Natural killer cell (primary cell): ENCODE results near the gene PCDHGB7. TPM values are rescaled to one million over a fixed set of nuclear protein-coding genes. Genes with fewer than 3 reads are reported as not detected.

Experiments
- ATAC-seq, 3 donors: fragments of 150-1000 bp in 2 of 3; fragments of 200-7000 bp in 1 of 3; cut with Tn5 transposase; 1 replicate in 1 of 3; 2 replicates in 2 of 3; pipeline ENCODE4 v1.10.0; 2021; ENCODE audit warnings: mild to moderate bottlenecking in 2 of 3, moderate library complexity in 2 of 3
- DNase-seq, 2 donors: peaks; one replicate each; pipeline versions ENCODE4 v3.0.0 to v3.0.0-alpha.2; 2013 to 2021; ENCODE audit warnings: mixed read lengths in 1 of 2
- H3K27ac ChIP-seq: one replicate; pipeline ENCODE4 v1.5.1; 2013; ENCODE audit warnings: mild to moderate bottlenecking, low read length
- H3K27me3 ChIP-seq: one replicate; pipeline ENCODE4 v1.6.1; 2013; ENCODE audit warnings: low read length; ENCODE audit not compliant: control insufficient read depth, insufficient read depth
- H3K36me3 ChIP-seq: one replicate; pipeline ENCODE4 v1.6.1; 2013; ENCODE audit warnings: low read length; ENCODE audit not compliant: control insufficient read depth, insufficient read depth
- H3K4me1 ChIP-seq: one replicate; pipeline ENCODE4 v1.6.1; 2013; ENCODE audit warnings: low read length; ENCODE audit not compliant: control insufficient read depth, insufficient read depth
- H3K4me3 ChIP-seq: one replicate; pipeline ENCODE4 v1.5.1; 2013; ENCODE audit warnings: low read length
- H3K9me3 ChIP-seq: one replicate; pipeline ENCODE4 v1.6.1; 2013; ENCODE audit warnings: low read length; ENCODE audit not compliant: control insufficient read depth, insufficient read depth
- H3K27ac Mint-ChIP-seq, 2 donors: one replicate each; pipeline ENCODE4 v1.8.0; 2022; ENCODE audit warnings: mild to moderate bottlenecking in 2 of 2, mixed read lengths in 2 of 2, moderate library complexity in 1 of 2
- H3K27me3 Mint-ChIP-seq, 2 donors: one replicate each; pipeline ENCODE4 v1.8.0; 2022; ENCODE audit warnings: low read depth in 2 of 2, mixed read lengths in 2 of 2
- H3K36me3 Mint-ChIP-seq: one replicate; pipeline ENCODE4 v1.8.0; 2022; ENCODE audit warnings: mixed read lengths
- H3K4me1 Mint-ChIP-seq, 2 donors: one replicate each; pipeline ENCODE4 v1.8.0; 2022; ENCODE audit warnings: mixed read lengths in 2 of 2
- H3K4me3 Mint-ChIP-seq: one replicate; pipeline ENCODE4 v1.8.0; 2022; ENCODE audit warnings: mild to moderate bottlenecking, moderate library complexity, mixed read lengths
- H3K9me3 Mint-ChIP-seq, 2 donors: one replicate each; pipeline ENCODE4 v1.8.0; 2022; ENCODE audit warnings: mixed read lengths in 2 of 2
- CTCF ChIP-seq: fragments of 200-600 bp; IDR thresholded peaks from one replicate; pipeline ENCODE4 v1.8.0; 2022; ENCODE audit warnings: antibody characterized with exemption
- WGBS: methylation state at CpG from one replicate; pipeline ENCODE4 v1.1.7; 2013; ENCODE audit warnings: missing lambda C conversion rate; ENCODE audit not compliant: insufficient coverage; 5-methylcytosine and 5-hydroxymethylcytosine counted together
- intact Hi-C: fragments of 100-400 bp; cut with micrococcal nuclease; formaldehyde crosslinking; loops from one replicate; pipeline ENCODE4 v1.14.2; 2022
- total RNA-seq, 4 donors: library from RNA; stranded (reverse); fragments of 120-200 nt in 1 of 4; gene quantifications; one replicate each; pipeline versions ENCODE4 v1.2.3 to v1.2.4, GENCODE V29; 2013 to 2022

The PCDHGB7 gene
- total RNA-seq, 3 donors from 2014 or later (not counting 1 experiment from before 2014, with no cell fraction given): 0.68 to 1.6 (median 1.2) TPM

- Histone ChIP-seq H3K27me3 (peaks cover 53% of the 10 kb centered on the region), H3K36me3 (no peaks in the 10 kb centered on the region), H3K9me3 (peaks cover 24% of the 10 kb centered on the region), H3K4me1 (peaks cover 15% of the 10 kb centered on the region), H3K4me3 (no peak overlapping the region), H3K27ac (no peak overlapping the region)
- Mint-ChIP-seq H3K36me3 (peaks cover 9% of the 10 kb centered on the region), H3K4me3 (no peak overlapping the region), H3K9me3 (peaks cover 3 to 14% of the 10 kb centered on the region in 2 donors), H3K4me1 (peaks cover 8 to 16% of the 10 kb centered on the region in 2 donors), H3K27me3 (peaks cover 27 to 38% of the 10 kb centered on the region in 2 donors), H3K27ac (no peak overlapping the region)
- DNase-seq (no peak), ATAC-seq (no peak)
- WGBS: 71% methylated on average over 2 of the region's 2 CpGs
- TF ChIP-seq CTCF: no peak
- intact Hi-C loops: no loop called here
Measured at GRCh38 chr5:141434006-141434405, 16.5 kb downstream of the PCDHGB7 start.

GRCh38 chr5:141437221-141437620 is 19.7 kb downstream of the PCDHGB7 start:
- no peak overlapping the region for H3K4me3 Mint-ChIP-seq
- no peaks in the 10 kb centered on the region for H3K36me3 ChIP-seq

DNA sequence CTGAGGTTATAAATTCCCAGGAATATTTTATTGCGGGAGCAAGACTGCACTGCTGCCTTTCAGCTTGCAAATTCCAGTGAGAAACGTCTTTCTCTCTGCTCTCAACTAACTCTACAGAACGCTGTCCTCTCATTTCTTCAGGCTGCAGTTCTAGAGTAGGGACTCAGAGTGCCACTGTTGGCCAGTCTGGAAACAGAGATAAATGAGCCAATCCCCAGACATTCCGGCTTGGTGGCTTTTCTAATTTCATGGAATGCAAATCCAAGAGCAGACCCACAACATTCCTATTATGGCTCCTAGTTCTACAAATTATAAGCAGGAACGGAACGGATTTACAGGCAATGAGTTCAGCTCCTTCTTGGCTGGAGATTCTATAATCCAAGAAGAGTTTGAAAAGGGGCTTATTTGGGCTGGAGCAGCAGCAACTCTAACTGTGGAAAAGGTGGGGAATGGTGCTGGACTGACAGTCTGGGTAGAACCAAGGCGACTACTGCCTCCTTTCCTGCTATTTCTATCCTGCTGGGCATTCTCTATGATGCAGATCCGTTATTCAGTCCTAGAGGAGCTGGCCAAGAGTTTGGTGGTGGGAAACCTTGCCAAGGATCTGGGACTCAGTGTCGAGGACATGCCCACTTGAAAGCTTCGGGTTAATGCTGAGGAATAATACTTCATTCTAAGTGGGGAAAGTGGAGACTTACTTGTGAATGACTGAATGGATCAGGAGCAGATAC is 22.1 kb downstream of the PCDHGB7 start:
- H3K27ac ChIP-seq: no peak overlapping the region
- DNase-seq: no peak
- Mint-ChIP-seq H3K27me3 (peaks cover 3 to 12% of the 10 kb centered on the region in 2 donors), H3K4me3 (no peak overlapping the region), H3K4me1 (no peaks in the 10 kb centered on the region), H3K36me3 (no peaks in the 10 kb centered on the region), H3K27ac (no peak overlapping the region), H3K9me3 (peaks cover 0 to 2% of the 10 kb centered on the region in 2 donors)
- intact Hi-C loops: no loop called here
- ATAC-seq: no peak
- peaks cover 13% of the 10 kb centered on the region for H3K27me3 ChIP-seq
- H3K4me3 ChIP-seq: no peak overlapping the region
- WGBS: 74% methylated on average over 10 of the region's 10 CpGs
- H3K9me3 ChIP-seq: no peaks in the 10 kb centered on the region
- H3K4me1 ChIP-seq: no peaks in the 10 kb centered on the region
- no peak for TF ChIP-seq CTCF
- H3K36me3 ChIP-seq: no peaks in the 10 kb centered on the region

More at GRCh38 chr5:141437221-141437620, 19.7 kb downstream of the PCDHGB7 start:
- Histone ChIP-seq H3K27ac (no peak overlapping the region), H3K4me1 (no peaks in the 10 kb centered on the region), H3K9me3 (peaks cover 4% of the 10 kb centered on the region), H3K4me3 (no peak overlapping the region), H3K27me3 (peaks cover 24% of the 10 kb centered on the region)
- no peak for ATAC-seq
- DNase-seq: no peak
- Mint-ChIP-seq H3K4me1 (no peaks in the 10 kb centered on the region), H3K27me3 (peaks cover 7 to 22% of the 10 kb centered on the region in 2 donors), H3K27ac (no peak overlapping the region), H3K9me3 (peaks cover 3 to 6% of the 10 kb centered on the region in 2 donors), H3K36me3 (no peaks in the 10 kb centered on the region)
- no peak for TF ChIP-seq CTCF
- intact Hi-C loops: no loop called here
- WGBS: no CpG with 5 or more reads among the region's 2 CpGs

DNA sequence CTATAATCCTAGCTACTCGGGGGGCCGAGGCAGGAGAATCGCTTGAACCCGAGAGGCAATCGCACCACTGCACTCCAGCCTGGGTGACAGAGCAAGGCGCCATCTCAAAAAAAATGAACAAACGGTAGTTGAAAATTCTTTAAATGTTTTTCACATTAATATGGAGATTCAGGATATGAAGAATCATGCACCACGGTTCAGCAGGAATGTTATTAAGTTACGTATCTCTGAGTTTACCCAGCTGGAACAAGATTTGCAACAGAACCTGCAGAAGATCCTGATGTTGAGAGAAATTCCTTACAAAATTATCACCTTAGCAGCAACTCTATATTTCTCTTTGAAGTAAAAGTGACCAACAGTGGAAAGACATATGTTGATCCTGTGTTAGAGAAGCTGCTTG is 22.9 kb downstream of the PCDHGB7 start:
- no peak for DNase-seq
- H3K4me1 Mint-ChIP-seq: no peaks in the 10 kb centered on the region
- WGBS: 96% methylated on average over 9 of the region's 9 CpGs
- Histone ChIP-seq H3K36me3 (no peaks in the 10 kb centered on the region), H3K27ac (no peak overlapping the region), H3K4me3 (no peak overlapping the region), H3K4me1 (no peaks in the 10 kb centered on the region), H3K9me3 (no peaks in the 10 kb centered on the region), H3K27me3 (peaks cover 8% of the 10 kb centered on the region)
- no peak for ATAC-seq
- intact Hi-C loops: no loop called here
- H3K9me3 Mint-ChIP-seq: peaks cover 0 to 2% of the 10 kb centered on the region in 2 donors
- no peak overlapping the region for H3K27ac Mint-ChIP-seq
- peaks cover 8 to 14% of the 10 kb centered on the region in 2 donors for H3K27me3 Mint-ChIP-seq
- H3K36me3 Mint-ChIP-seq: no peaks in the 10 kb centered on the region
- TF ChIP-seq CTCF: no peak
- no peak overlapping the region for H3K4me3 Mint-ChIP-seq
